ENCODE measurements around the gene TTC28.
"Not testable (repeated sequence)": the region's sequence is repeated elsewhere in the genome, so short reads cannot be mapped to it uniquely, and the experiment has no call there.

The TTC28 gene

DNA sequence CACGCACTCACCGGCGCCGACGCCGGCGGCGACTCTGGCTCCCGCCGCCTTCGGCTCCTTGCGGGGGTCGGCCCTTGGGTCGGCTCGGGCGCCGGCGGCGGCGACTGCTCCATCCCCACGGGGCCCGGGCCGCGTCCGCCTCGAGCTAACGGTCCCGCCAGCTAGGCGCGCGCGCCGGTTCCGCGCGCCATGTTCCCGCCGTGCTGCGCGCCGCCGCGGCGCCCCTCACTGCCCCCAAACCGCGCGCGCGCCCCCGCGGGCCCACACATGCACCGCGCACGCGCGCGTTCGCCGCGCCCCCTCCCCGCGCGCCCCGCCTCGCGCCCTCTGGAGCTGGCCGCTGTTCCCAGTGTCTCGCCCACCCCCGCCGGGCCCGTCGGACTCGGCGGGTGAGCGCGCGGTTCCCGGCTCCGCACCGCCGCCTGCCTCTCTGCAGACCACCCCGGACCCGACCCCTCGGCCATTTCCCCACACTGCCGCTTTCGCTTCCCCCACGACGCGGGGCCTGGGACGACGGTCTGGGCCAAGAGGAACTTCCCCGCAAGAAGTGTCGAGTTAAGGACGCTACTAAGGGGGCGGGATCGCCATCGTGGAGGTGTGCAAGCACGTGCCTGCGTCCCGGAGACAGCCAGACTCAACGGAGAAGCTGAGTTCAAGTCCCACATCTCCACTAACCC, at the start of gene TTC28:
TTC28 (minus strand) TSS at position 230 of the 677 bp plus-strand sequence; CDS start at position 113, 117 bp downstream.
- DNase-seq (ENCODE audit: low read depth, low spot score): not testable (repeated sequence)

DNA sequence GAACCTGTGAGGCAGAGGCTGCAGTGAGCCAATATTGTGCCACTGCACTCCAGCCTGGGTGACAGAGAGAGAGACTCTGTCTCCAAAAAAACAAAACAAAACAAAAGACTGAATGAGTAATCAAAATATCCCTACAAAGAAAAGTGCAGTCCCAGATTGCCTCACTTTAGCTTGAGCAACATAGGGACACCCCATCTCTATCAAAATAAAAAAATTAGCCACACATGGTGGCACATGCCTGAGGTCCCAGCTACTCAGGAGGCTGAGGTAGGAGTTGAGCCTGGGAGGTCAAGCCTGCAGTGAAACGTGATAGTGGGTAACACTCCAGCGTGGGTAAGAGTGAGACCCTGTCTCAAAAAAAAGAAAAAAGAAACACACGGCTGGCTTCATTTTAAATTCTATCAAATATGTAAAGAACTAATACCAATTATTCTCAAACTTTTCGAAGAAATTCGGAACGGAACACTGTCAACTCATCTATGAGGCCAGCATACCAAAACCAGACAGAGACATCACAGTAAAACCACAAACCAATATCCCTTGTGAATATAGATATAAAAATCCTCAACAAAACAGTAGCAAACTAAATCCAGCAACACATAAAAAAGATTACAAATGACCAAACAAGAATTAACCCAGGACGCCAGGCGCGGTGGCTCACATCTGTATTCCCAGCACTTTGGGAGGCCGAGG, 49.1 kb upstream of the TTC28 start:
- DNase-seq (ENCODE audit: low read depth, low spot score): no peak

DNA sequence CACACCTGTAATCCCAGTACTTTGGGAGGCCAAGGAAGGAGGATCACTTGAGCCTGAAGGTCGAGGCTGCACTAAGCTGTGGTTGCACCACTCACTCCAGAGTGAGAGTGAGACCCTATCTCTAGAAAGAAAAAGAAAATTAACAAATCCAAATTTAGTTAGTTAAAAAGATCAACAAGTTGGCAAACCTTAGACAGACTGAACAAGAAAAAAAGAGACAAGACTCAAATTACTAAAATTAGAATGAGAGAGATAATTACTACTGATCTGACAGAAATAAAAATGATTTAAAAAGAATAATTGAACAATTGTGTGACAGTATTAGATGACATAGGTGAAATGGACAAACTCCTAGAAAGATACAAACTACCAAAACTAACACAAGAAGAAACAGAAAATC, 48.4 kb upstream of the TTC28 start:
- no peak for DNase-seq (ENCODE audit: low read depth, low spot score)

DNA sequence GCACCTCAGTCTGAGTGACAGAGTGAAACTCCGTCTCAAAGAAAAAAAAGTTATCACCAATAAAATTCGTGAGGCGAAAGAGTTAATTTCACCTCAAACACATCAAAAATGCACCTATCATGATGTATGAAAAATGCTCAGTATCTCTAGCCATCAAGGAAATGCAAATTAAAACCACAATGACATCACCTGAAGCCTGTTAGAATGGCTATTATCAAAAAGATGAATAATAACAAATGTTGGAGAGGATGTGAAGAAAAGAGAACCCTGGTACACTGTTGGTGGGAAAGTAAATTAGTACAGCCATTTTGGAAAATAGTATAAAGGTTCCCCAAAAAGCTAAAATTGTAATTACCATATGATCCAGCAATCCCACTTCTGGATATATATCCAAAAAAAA, 38.4 kb upstream of the TTC28 start:
- no peak for DNase-seq (ENCODE audit: low read depth, low spot score)

DNA sequence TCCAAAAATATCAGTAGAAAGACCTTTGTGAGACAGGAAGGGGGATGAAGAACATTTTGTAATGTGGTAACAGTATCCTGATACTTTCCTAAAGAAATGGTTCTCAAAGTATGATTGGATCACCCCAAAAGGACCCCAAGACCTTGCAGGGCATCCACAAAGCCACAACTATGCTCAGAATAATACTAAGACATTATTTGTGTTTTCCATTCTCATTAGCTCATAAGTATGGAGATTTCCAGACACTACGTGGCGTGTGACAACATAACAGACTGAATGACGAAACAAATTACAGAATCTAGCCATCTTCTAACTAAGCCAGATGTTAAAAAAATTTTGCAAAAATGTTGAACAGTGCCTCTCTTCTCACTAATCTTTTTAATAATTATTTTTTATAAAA, 37.0 kb upstream of the TTC28 start:
- DNase-seq (ENCODE audit: low read depth, low spot score): no peak

DNA sequence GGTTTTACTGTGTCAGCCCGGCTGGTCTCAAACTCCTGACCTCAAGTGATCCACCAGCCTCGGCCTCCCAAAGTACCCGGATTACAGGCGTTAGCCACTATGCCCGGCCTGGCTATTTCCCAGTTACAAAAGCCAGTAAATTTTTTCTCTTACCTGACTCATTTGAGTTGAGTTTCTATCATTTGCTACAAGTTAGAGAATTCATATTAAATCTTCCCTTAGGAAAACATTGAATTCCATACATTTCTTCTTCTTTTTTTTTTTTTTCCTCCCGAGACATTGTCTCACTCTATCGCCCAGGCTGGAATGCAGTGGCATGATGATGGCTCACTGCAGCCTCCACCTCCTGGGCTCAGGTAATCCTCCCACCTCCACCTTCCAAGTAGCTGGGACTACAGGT, 36.0 kb upstream of the TTC28 start:
- DNase-seq (ENCODE audit: low read depth, low spot score): no peak

DNA sequence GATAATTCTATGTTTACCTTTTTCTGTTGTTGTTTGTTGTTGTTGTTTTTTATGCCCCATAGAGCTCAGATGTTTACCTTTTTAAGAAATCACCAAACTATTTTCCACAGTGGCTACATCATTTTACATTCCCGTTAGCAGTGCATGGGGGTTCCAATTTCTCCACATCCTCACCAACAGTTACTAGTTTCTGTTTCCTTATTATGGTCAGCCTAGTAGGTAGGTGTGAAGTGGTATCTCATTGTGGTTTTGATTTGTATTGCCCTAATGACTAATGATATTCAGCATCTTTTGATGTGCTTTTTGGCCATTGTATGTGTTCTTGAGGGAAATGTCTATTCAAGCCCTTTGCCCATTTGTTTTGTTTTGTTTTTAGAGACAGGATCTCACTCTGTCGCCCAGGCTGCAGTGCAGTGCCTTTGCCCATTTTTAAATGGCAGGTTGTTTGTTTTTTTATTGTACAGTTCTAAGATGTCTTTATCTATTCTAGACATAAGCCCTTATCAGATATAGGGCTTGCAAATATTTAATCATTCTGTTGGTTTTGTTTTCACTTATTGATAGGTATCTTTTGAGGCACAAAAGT, 34.5 kb upstream of the TTC28 start:
- no peak for DNase-seq (ENCODE audit: low read depth, low spot score)

DNA sequence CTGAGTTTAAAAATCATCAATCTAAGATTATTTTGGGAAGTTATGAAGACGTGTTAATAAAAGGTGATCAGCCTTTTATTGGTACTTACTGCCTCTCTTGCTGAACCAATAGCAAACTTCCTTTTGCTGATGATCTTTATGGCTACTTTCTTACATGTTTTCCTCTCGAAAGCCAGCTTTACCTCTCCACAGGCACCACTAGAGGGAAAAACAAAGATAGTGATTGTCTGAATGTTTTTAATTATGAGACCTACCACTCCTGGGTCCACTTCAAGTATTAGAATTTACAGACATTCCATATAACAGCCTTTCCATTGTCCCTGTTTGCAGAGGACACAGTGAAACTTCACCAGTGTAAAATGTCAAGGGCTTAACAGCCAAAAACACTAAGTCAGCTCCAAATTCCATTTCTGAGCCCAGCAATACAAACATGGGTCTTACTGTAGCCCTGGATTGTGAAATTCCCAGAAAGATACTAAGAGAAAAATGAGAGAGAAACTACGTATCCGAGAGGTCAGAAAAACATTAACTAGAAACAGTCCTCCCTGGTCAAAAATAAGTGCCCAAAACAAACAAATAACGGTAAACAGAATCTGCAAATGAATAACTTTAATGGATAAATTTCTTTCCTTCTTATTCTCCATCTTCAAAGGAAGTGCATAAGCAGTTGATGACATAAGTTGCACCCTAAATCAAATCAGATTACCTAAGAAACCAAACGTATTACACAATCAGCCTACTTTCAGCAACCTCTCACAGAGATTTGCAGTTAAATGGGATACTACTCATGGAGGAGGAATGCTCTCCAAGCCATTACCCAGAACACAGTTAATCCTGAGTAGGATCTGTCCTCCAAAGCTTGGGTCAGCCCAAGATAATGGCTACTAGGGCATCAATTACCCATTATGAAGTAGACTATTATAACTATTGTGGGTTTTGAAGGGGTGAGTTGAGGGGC, 32.5 kb upstream of the TTC28 start:
- no peak for DNase-seq (ENCODE audit: low read depth, low spot score)

DNA sequence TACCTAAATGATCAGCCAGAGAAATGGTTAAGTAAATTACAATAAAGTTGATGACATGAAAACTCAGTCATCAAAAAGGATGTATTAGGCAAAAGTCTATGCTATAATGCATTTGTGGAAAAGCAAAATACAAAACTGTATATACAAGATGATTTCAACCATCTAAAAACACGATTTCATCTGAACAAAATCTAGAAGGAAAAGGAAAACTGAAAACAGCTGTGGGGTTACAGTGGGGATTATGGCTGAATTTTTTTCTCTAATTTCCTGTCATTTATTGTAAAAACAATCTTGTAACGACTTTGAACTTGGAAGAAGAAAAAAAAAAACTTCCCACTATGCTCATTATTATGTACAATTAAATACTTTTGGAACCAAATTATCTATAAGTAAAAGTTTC, 31.7 kb upstream of the TTC28 start:
- DNase-seq (ENCODE audit: low read depth, low spot score): no peak

DNA sequence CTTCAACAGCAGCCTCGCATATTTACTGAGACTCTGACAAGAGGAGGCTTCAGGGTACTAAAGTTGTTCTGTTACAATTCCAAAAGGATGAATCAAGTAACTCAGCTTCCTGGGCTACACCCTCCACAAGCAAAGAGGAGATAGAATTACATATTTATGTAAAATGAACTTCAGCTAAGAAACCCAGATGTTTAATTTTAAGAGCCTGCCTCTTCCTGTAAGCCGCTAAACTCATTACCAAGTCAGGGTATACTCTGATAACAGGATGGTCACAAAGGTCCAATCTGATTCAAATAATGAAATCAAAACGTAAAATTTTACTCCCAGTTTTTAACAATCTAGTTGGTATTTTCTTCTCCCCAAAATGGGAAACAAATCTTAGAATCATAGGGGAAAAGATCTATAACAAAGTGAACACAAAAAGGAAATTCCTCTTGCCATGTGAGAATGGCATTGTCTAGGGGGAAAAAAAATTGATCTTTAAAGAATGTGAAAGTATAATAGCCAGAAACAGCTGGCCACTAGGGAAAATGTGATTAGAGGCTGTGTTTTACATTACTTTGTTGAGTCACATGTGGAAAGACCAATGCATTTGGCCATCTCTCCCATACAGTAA, 31.0 kb upstream of the TTC28 start:
- DNase-seq (ENCODE audit: low read depth, low spot score): no peak

DNA sequence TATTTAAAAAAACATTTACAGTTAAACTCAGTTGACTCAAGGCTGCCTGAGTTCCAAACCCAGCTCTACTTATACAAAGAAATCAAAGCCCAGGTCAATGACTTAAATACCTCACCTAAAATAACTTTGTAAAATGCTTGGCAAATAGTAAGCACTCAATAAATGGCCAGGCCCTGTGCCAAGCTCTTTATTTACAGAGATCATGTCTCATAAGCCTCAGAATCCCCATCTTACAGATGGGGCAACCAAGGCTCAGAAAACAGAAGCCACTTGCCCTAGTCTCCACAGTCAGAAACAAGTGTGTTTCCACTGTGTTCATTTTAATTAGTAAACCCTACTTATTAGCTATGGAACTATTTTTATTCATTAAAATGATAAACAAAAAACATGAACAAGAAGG, 30.5 kb upstream of the TTC28 start:
- no peak for DNase-seq (ENCODE audit: low read depth, low spot score)

DNA sequence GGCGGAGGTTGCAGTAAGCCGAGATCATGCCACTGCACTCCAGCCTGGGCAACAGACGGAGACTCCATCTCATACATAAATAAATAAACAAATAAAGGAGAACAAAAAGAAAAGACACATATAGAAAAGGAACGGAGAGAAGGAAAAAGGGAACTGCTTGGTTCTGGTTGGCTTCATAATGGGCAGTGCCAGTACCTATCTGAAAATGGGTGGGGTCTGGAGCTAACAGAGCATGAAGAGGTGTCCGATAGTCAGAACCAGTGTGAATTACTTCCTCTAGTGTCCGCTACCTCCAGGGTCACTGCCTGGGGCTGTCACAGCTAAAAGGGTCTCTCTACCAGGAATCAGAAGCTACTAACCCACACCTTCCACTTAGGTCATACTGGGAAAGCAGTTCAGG, 27.2 kb upstream of the TTC28 start:
- no peak for DNase-seq (ENCODE audit: low read depth, low spot score)

DNA sequence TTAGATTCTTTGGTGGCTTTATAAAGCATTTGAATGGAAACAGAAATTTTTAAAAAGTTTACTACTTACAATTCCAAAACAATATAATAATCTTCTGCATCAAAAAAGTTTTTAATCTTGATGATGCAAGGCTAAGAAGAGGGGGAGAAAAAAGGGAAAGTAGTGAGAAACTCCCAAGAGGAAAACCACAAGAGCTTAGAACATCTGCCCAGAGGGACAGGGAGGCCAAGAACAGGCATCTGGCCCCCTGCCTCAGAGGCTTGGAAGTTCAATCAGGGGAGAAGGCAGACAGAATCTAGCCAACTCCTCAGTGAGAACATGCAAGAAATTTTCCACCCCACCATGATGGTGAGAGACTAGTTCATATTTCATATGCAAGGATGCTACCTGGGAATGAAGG, 23.8 kb upstream of the TTC28 start:
- no peak for DNase-seq (ENCODE audit: low read depth, low spot score)

DNA sequence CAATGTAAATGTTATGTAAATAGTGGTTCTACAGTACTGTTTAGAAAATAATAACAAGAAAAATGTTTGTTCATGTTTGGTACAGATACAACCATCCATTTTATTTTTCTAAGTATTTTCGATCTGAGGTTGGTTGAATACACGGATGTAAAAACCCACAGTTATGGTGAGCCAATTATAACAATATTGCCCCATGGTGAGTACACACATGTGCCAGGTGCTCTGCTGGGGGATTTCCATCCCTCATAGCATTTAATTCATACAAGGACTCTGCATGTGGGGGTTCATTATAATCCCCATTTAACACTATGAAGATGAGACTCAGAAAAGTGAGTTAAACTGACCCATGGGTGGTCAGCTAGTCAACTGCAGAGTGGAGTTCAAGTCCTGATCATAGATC, 23.3 kb upstream of the TTC28 start:
- no peak for DNase-seq (ENCODE audit: low read depth, low spot score)

DNA sequence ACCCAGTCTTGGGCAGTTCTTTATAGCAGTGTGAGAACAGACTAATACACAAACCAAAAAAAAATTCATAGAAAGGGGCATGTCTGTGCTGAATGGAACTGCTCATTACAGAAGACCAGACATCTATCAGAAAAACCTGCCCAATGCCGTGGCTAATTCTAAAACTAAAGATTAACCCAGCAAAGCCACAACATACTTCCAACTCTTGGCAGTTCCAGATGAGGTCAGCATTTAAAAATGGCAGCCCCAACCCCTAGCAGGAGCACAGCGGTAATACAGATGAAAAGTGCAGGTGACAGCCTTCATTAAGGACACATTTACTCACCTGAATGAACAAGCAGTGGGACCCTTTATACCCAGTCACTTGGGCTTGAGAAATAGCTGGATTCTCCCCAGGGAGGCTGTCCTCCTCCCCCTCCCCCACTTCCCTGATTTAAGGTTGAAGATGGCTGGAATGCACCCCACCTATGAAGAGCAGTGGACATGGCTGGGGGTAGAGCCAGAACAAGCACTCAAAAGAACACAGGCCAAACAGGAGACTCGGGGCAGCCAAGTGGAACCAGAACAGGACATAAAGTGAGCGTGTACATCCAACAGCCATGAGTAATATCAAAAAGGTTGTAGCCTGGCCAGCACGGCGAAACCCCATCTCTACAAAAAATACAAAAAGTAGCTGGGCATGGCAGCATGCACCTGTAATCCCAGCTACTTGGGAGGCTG, 13.6 kb upstream of the TTC28 start:
- not testable (repeated sequence) for DNase-seq (ENCODE audit: low read depth, low spot score)

DNA sequence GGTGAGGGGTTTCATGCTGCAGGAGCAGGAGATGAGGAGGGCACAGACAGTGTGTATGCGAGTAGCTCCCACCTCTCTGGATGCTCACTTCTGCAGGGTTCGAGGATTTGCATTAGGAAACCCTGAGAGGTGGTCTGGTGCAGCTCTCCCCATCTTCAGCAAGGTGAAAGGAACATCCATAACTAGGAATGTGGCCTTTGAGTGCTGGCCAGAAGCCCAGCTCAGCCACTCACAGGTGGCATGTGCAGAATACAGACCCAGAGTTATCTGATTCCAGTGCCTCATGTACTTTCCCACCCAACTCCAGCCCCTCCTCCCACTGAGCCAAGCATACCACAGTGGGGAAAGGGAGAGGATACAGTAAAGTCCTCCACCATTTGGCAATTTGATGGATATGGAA, 10.2 kb upstream of the TTC28 start:
- not testable (repeated sequence) for DNase-seq (ENCODE audit: low read depth, low spot score)

DNA sequence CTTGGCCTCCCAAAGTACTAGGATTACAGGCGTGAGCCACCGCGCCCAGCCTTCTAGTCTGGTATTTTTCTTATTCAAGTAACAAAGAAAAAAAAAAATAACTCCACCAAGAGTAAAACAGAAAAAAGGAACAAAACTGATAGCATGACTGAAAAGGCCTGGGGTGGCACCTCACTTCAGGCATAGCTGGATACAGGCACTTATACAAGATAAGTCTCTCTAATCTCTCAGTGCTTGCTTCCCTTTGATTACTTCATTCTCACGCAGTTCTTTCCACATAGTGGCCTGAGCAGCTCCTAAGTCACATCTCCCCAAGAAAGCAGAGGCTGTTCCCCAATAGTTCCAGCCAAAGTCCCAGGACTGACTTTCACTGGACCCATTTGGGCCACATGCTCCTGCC, 3.3 kb upstream of the TTC28 start:
- DNase-seq (ENCODE audit: low read depth, low spot score): not testable (repeated sequence)

DNA sequence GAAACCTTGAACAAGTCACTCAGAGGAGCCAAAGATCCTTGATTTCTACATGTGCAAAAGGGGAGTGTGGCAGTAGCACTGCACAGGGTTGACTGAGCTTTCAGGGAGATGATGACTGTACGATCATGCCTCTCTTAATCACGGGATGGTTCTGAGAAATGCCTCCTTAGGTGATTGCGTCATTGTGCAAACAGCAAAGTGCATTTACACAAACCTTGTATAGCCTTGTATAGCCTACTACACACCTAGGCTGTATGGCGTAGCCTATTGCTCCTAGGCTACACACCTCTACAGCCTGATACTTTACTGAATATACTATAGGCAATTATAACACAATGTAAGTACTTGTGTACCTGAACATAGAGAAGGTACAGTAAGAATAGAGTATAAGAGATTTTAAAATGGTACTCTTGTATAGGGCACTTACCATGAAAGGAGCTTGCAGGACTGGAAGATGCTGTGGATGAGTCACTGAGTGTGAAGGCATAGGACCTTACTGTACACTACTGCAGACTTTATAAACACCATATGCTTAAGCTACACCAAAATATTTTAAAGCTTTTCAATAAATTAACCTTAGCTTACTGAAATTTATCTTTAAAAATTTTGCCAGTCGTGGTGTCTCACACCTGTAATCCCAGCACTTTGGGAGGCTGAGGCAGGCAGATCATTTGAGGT, 1.3 kb upstream of the TTC28 start:
- not testable (repeated sequence) for DNase-seq (ENCODE audit: low read depth, low spot score)

DNA sequence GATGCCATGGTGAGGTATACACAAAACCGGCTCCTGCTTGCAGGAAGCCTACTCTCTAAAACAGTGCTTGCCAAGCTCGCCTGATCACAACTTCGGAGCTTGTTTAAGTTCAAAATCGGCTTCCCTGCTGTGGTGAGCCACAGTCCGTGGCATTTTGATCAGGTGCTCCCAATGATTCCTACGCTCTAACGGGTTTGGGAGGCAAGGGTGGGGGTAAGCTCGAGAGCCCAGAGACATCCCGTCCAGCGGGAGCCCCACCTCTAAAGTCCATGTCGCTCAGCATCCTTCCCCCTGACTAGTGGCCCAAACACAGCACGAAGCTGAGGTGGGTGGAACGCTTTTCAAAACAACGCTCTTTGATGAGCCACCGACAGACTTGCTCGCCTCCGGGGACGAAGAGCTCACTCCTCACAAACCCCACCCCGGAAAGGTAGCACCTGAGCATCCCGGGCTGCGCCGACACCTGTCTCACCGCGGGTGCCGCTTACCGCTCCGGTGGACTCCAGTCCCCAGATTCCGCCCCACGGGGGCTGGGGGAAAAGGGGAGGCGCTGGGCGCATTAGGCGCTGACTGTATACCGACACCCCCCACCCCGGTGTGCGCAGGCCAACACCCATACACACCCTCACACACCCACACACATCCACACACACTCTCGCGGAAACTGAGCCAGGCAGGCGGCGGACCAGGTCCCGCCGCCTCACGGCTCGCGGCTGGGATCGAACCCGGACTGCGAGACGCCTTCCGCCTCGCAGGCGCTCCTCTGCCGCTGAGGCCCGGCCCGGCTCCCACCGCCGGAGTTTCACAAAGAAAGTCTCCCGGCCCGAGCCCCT, 646 bp downstream of the TTC28 start:
- DNase-seq (ENCODE audit: low read depth, low spot score): not testable (repeated sequence)

Data from activated CD4-positive, CD25-positive, alpha-beta regulatory T cell treated with anti-CD3 and anti-CD28 coated beads, Interleukin-2, amount 50 U/mL, for 16 hours (primary cell).